ENCODE results near the gene CARD16.
"Not testable (repeated sequence)": the region's sequence is repeated elsewhere in the genome, so short reads cannot be mapped to it uniquely, and the experiment has no call there.

Gene CARD16

DNA sequence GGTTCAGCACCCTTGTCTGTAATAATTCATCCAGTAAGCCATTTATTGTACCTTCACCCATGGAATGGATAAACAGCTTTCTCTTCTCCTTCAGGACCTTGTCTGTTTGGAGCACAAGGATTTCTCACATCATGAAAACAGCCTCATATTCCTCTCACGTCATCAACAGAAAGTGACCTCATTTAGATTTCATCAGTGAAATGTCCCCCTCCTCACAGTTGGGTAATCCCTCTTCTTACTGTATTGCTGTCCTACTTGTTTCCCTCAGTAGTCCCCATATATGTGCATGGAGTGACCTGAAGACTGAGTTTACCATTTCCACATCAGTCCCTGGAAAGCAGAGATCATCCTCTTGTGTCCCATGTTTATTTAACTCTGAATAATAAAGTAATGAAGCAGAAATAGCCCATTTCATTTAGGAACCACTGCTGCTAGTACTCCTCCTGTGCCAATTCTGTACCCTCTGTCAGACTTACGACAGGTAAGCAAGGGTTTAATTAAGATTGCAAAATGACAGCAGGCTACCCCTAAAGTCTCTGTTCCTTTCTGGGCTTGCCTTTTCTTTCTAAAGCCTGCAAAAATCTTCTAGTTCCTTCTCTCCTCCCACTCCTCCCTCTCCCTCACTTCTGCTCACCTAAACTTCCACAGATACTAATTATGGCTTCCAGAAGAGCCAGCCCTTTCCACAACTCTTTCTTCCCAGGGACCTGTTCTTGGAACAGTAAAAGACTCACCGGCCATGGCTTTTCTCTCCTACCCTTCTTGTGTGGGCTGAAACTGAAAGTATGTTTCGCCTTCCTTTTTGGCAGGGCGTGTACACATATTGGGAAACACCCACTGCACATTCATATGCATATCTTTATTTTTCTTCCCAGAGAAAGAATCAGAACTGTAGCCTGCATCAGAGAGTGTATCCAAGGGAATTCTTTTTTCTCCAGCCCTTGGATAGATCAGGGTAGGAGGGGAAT lies at the start of gene CARD16:
CARD16 (minus strand) TSS at position 779 of the 968 bp plus-strand sequence; CDS start at position 741, 38 bp downstream.
- peak; percentile 12 for DNase-seq (ENCODE audit: low read depth)

GRCh38 chr11:105092256-105093239 lies 47.4 kb upstream of the CARD16 start:
- no peak for DNase-seq (ENCODE audit: low read depth)

DNA sequence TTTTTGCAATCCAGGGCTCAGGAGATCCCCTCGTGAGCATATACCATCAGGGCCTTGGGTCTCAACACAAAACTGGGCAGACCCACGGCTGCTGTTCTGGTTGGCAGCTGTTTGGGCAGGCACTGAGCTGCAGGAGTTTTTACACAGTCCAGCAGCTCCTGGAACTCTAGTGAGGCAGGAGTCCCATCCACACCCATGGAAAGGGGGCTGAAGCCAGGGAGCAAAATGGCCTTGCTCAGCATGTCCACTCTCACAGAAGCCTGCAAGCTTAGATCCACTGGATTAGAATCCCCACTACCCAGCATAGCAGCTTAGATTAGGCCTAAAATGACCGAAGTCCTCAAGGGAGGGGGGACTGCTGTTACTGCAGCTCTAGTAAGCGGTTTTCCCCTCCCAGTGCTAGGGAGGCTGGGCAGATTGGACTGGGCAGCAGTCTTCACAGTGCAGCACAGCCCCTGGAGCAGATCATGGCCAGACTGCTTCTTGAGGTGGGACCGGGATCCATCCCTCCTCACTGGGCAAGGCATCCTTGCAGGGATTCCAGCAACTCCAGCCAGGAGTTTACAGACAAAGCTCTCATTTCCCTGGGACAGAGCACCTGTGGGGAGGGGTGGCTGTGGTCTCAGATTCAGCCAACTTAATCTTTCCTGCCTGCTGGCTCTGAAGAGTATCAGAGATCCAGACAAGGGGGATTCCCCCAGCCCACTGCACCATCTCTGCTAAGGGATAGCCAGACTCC lies 36.4 kb upstream of the CARD16 start:
- DNase-seq (ENCODE audit: low read depth): no peak

DNA sequence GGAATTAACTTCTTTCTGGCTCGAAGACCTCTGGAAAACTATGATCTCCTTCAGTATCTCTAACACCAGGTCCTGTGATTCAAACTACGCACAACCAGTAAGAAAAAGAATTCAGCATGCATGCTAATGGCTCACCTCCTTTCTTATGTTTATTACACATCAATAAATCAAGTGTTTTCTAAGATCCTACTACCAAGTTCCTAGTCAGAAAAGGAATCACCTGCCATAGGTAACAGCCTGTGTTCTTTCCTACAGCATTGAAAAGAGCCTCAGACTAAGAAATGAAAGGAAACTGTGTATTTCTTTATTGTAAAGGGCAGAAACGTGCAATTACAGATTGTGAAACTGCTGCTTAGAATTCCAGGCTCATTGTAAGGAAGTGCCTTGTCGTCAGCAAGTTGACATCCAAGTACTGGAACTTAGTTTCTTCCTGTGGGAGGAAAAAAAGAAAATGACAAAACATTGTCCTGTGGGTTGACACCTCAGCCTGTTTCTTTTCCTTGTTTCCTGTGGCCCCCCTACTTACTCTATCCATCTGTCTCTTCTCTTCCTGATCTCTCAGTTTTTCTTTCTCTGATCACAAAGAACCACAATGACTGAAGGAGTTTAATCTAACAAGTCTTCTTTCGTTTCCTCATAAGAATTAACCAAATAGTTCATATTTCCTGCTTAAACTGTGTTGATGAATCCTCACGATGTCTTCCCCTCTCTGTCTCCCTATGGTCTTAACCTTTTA lies 35.2 kb upstream of the CARD16 start:
- DNase-seq (ENCODE audit: low read depth): not testable (repeated sequence)

GRCh38 chr11:105078283-105078682 lies 33.1 kb upstream of the CARD16 start:
- DNase-seq (ENCODE audit: low read depth): no peak

GRCh38 chr11:105077141-105077790 lies 32.1 kb upstream of the CARD16 start:
- DNase-seq (ENCODE audit: low read depth): not testable (repeated sequence)

DNA sequence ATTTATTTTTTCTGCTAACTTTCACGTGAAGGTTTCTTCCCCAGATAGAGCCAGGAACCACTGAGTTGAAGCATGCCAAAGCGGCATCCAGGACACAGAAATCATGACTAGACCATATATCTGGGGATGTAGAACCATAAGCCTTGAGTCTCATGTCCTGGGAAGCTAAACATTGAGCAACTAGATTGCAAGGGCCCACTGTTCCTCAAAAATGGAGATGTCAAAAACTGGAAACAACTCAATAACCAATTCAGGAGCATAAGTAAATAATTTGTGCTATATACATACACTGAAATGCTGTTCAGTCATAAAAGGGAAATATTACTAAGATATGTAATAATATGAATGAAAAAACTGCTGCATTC lies 29.0 kb upstream of the CARD16 start:
- no peak for DNase-seq (ENCODE audit: low read depth)

DNA sequence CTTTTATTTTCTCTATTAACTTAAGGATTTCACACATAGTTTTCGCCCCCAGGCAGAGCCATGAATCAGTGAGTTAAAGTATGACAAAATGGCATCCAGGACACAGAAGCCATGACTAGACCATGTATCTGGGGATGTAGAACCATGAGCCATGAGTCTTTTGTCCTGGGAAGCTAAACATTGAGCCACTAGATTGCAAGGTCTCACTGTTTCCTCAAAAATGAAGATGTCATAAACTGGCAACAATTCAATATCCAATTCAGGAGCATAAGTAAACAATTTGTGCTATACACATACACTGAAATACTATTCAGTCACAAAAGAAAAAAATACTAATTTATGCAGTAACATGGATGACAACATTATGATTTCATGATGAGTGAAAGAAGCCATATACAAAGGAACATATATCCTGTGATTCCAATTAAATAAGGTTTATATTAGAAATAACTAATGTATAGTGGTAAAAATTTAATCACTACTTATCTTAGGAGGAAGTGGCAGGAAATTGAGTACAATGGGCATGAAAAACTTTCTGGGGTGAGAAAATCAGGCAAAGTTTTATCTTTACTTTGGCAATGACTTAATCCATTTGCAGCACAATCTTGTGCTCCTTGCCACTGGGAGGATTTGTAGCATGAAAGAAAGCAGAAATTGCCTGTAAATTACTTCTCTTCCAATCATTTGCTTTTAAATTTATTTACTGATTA lies 28.5 kb upstream of the CARD16 start:
- no peak for DNase-seq (ENCODE audit: low read depth)

DNA sequence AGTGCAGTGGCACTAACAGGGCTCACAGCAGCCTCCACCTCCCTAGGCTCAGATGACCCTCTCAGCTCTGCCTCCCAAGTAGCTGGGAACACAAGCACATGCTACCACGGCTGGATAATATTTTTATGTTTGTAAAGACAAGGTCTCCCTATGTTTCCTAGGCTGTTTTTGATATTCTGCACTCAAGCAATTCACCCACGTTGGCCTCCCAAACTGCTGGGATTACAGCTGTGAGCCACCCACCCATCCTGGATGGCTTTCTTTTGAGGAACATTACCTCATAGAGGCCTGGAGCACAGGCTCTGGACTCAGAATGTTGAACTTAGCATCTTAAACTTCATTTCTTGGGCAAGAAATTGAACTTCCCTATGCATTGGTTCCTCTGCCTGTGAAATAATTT lies 26.9 kb upstream of the CARD16 start:
- DNase-seq (ENCODE audit: low read depth): not testable (repeated sequence)

DNA sequence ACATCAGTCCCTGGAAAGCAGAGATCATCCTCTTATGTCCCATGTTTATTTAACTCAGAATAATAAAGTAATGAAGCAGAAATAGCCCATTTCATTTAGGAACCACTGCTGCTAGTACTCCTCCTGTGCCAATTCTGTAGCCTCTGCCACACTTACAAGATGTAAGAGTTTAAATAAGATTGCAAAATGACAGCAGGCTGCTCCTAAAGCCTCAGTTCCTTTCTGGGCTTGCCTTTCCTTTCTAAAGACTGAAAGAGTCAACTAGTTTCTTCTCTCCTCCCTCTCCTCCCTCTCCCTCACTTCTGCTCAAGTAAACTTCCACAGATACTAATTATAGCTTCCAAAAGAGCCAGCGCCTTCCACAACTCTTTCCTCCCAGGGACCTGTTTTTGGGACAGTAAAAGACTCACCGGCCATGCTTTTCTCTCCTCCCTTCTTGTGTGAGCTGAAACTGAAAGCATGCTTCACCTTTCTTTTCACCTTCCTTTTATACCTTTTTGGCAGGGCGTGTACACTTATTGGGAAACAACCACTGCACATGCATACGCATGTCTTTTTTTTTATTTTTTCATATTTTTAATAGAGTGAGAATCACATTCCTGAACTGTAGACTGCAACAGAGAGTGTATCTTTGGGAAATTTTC lies 26.1 kb upstream of the CARD16 start:
- DNase-seq (ENCODE audit: low read depth): no peak

DNA sequence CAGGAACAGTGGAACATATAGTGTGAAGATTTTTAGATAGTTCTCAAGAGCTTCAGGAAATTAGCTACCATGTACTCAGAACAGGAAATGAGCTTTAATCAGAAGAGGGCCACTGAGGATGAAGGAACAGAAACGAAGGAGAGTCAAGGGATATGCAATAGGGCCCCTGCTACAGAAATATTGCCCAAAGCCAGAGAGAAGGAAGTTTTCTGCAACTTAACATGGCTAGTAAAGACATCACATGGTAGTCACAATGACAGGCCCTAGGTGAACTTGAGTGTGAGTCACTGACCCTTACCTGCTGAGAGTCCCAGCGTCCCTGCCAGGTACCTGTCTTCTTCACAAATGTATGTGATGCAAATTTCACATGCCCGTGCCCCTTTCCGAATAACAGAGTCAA lies 25.2 kb upstream of the CARD16 start:
- DNase-seq (ENCODE audit: low read depth): no peak

GRCh38 chr11:105069749-105070148 lies 24.6 kb upstream of the CARD16 start:
- DNase-seq (ENCODE audit: low read depth): not testable (repeated sequence)

DNA sequence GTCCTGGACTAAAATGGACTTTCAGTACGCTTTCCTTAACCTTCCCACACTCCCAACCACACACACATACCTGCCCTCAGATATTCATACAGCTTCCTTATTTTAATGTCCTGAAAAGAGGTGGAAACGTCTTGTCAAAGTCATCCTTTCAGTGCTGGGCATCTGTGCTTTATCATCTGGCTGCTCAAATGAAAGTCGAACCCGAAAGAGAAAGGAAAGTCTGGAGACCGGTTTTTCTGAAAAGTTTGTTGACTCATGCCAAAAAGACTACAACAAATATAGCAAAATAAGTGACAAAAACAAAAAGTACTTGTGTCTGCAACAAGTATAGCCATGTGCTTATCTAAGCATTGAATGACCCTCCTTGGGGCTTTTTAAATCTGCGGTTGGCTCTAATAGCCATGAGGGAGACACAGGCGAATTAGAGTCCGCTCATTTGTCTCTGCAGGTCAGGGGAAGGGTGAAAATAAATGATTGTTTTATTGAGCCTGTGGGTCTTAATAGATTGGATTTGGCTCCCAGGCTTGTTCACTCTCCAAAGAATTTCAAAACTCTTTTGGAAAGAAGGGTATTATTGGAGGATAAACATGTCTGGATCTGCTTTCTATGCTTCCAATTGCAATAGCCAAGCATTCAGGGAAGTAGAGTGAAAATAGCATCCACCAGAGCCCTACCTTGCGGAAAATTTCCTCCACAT lies 18.3 kb upstream of the CARD16 start:
- not testable (repeated sequence) for DNase-seq (ENCODE audit: low read depth)

GRCh38 chr11:105057432-105057831 lies 12.3 kb upstream of the CARD16 start:
- no peak for DNase-seq (ENCODE audit: low read depth)

DNA sequence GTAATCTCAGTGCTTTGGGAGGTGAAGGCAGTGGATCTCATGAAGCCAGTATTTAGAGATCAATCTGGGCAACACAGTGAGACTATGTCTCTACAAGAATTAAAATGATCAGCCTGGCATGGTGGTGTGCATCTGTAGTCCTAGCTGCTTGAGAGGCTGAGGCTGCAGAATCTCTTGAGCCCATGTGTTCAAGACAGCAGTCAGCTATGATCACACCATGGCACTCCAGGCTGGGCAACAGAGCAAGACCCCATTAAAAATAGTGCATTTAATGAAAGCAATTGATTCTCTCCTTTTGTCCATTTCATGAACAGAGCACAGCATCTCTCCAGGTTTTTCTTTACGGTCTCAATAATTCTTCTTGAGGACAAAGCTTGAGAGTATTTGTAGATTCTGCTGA lies 11.3 kb upstream of the CARD16 start:
- no peak for DNase-seq (ENCODE audit: low read depth)

DNA sequence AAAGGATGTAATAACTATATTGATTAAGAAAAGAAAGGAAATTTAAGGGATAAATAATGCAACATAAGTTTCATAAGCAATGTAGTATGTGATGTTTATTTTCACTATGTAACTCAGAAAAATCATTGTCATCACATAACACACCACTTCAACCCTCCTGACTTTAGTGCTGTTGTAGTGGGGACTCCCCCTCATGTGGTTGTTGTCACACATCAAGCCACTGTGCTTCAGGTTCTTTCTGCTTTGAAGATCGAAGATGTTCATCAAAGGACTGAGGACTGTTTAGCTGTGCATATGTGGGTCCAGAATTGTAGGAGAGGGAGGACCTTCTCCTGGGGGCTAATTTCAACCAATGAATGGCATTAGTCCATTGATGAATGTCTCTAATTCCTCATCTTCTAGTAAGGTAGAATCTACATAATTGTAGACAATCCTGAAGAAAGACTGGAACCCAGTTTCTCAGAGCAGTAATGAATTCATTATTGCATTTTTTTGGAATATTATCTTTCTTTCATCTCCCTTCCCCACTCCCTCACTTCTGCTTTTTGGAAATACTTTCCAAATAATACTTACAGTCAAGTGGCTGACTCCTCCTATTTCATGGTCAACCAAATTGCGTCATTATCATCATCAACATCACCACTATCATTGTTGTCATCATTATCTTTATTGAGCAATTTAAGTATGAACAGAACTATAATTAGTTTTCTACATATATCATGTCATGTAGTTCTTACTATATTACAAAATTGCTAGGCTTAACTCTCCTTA lies 9.8 kb upstream of the CARD16 start:
- DNase-seq (ENCODE audit: low read depth): no peak

DNA sequence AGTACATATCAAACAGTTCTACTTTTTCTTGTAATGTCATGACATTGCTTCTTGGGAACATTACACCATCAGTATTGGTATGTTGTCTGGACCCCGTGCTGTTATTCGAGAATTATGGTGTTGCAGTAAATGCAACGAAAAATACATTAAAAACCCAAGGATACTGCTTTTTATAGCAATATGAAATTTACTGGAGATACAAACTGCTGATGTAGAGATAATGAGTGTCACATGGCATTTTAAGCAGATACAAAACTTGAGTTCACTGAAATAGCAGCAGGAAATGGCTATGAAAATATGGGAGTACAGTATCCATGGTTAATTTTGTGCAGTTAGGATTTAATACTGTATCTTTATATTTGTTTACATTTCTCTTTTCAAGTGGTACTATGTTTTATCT lies 7.4 kb upstream of the CARD16 start:
- DNase-seq (ENCODE audit: low read depth): no peak

DNA sequence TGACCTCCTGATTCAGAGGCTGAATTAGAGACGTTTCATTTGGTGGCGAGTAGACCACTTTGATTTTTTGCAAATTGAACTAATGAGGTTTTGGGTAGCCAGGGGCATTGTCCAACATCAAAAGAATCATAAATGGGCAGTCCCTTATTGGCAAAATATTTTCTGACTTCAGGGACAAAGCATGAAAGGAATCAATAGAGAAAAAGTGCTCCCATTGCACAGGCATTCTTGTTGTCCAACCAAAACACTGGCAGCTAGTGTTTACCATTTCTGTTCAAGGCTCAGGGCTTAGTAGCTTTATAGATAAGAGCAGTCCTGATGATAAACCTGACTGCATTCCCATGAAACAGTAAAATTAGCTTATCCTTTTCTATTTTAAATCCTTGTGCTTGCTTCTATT lies 6.4 kb upstream of the CARD16 start:
- DNase-seq (ENCODE audit: low read depth): no peak
